Loucy (cell line): Measurements from ENCODE around the gene GRK1.
"Not testable (repeated sequence)": the region's sequence is repeated elsewhere in the genome, so short reads cannot be mapped to it uniquely, and the experiment has no call there.

Experiments
- H2AFZ ChIP-seq: fragments of 200-600 bp; sonication (generic); 2 replicates; pipeline ENCODE4 v1.6.0; 2016; ENCODE audit warnings: antibody characterized with exemption, mild to moderate bottlenecking, low read length, moderate library complexity
- H3F3A ChIP-seq: fragments of 200-600 bp; 2 replicates; pipeline ENCODE4 v1.6.0; 2016; ENCODE audit warnings: antibody characterized with exemption, low read depth, mild to moderate bottlenecking
- H3K27me3 ChIP-seq: fragments of 200-600 bp; sonication (generic); 2 replicates; pipeline ENCODE4 v1.6.1; 2014; ENCODE audit warnings: low read length, mild to moderate bottlenecking; ENCODE audit not compliant: insufficient read depth, poor library complexity, severe bottlenecking
- H3K36me3 ChIP-seq: fragments of 200-600 bp; sonication (generic); 2 replicates; pipeline ENCODE4 v1.6.1; 2016; ENCODE audit warnings: low read length; ENCODE audit not compliant: insufficient read depth
- H3K4me1 ChIP-seq: fragments of 200-600 bp; sonication (generic); 2 replicates; pipeline ENCODE4 v1.5.1; 2014; ENCODE audit warnings: low read length, mild to moderate bottlenecking; ENCODE audit not compliant: insufficient read depth, poor library complexity, severe bottlenecking
- H3K4me2 ChIP-seq: fragments of 200-600 bp; sonication (generic); 2 replicates; pipeline ENCODE4 v1.6.0; 2014; ENCODE audit warnings: antibody characterized with exemption, low read length, low read depth, mild to moderate bottlenecking; ENCODE audit not compliant: poor library complexity, severe bottlenecking
- H3K4me3 ChIP-seq: fragments of 200-600 bp; sonication (generic); 2 replicates; pipeline ENCODE4 v1.5.1; 2014; ENCODE audit warnings: low read length, mild to moderate bottlenecking, mixed read lengths; ENCODE audit not compliant: poor library complexity, severe bottlenecking
- H3K79me2 ChIP-seq: fragments of 200-600 bp; sonication (generic); 2 replicates; pipeline ENCODE4 v1.6.1; 2014; ENCODE audit warnings: low read length; ENCODE audit not compliant: insufficient read depth
- H3K9ac ChIP-seq: fragments of 200-600 bp; sonication (generic); 2 replicates; pipeline ENCODE4 v1.6.0; 2014; ENCODE audit warnings: mild to moderate bottlenecking, low read depth, low read length, moderate library complexity; ENCODE audit not compliant: poor library complexity, severe bottlenecking
- H3K9me2 ChIP-seq: fragments of 200-600 bp; sonication (generic); replicated peaks from 2 replicates; pipeline ENCODE4 v1.6.1; 2016; ENCODE audit warnings: low read depth, low read length, mixed read lengths
- H3K9me3 ChIP-seq: fragments of 200-600 bp; sonication (generic); 2 replicates; pipeline ENCODE4 v1.6.1; 2014; ENCODE audit warnings: mild to moderate bottlenecking, antibody characterized with exemption, low read length, low read depth; ENCODE audit not compliant: insufficient read depth
- H4K20me1 ChIP-seq: fragments of 200-600 bp; sonication (generic); 2 replicates; pipeline ENCODE4 v1.6.0; 2014; ENCODE audit warnings: antibody characterized with exemption, low read length, mild to moderate bottlenecking; ENCODE audit not compliant: insufficient read depth, poor library complexity, severe bottlenecking
- CTCF ChIP-seq: fragments of 200-600 bp; sonication (generic); conservative IDR thresholded peaks from 2 replicates; pipeline ENCODE4 v1.5.1; 2014; ENCODE audit warnings: mild to moderate bottlenecking, antibody characterized with exemption, low read length
- EZH2phosphoT487 ChIP-seq: fragments of 200-600 bp; IDR thresholded peaks from 2 replicates; pipeline ENCODE4 v1.6.1; 2018; ENCODE audit warnings: antibody characterized with exemption, mild to moderate bottlenecking, moderate library complexity, borderline replicate concordance

GRK1 gene

GRCh38 chr13:113749967-113750366 lies 82.9 kb downstream of the GRK1 start:
- Histone ChIP-seq H3K9ac (no peak overlapping the region), H3K9me2 (no peaks in the 10 kb centered on the region), H3K4me3 (no peak overlapping the region), H4K20me1 (no peaks in the 10 kb centered on the region), H3F3A (no peaks in the 10 kb centered on the region; the same call in 1 of the 2 replicates), H3K4me1 (no peaks in the 10 kb centered on the region), H3K27me3 (no peaks in the 10 kb centered on the region), H3K79me2 (no peaks in the 10 kb centered on the region), H3K4me2 (no peak overlapping the region), H3K36me3 (no peaks in the 10 kb centered on the region), H3K9me3 (peaks cover 14% of the 10 kb centered on the region; the same call in 1 of the 2 replicates), H2AFZ (no peak overlapping the region)
- no peak for TF ChIP-seq CTCF
- TF ChIP-seq EZH2phosphoT487, result no peak

- Histone ChIP-seq H3F3A (no peaks in the 10 kb centered on the region; the same call in 1 of the 2 replicates), H3K9me3 (peaks cover 14% of the 10 kb centered on the region; the same call in 1 of the 2 replicates), H3K36me3 (no peaks in the 10 kb centered on the region), H3K27me3 (no peaks in the 10 kb centered on the region), H3K79me2 (no peaks in the 10 kb centered on the region), H3K4me1 (no peaks in the 10 kb centered on the region), H3K9me2 (no peaks in the 10 kb centered on the region), H3K4me3 (no peak overlapping the region), H2AFZ (no peak overlapping the region), H3K9ac (no peak overlapping the region), H3K4me2 (no peak overlapping the region), H4K20me1 (no peaks in the 10 kb centered on the region)
- TF ChIP-seq EZH2phosphoT487, result no peak
- no peak for TF ChIP-seq CTCF
Measured at GRCh38 chr13:113750554-113751399, 83.8 kb downstream of the GRK1 start.

- Histone ChIP-seq H3K4me1 (no peaks in the 10 kb centered on the region), H3K36me3 (no peaks in the 10 kb centered on the region), H3K9me3 (peaks cover 14% of the 10 kb centered on the region; the same call in 1 of the 2 replicates), H3K9ac (no peak overlapping the region), H3K4me2 (no peak overlapping the region), H3K79me2 (no peaks in the 10 kb centered on the region), H4K20me1 (no peaks in the 10 kb centered on the region), H3K27me3 (no peaks in the 10 kb centered on the region), H2AFZ (no peak overlapping the region), H3K4me3 (no peak overlapping the region), H3F3A (no peaks in the 10 kb centered on the region; the same call in 1 of the 2 replicates), H3K9me2 (no peaks in the 10 kb centered on the region)
- no peak for TF ChIP-seq EZH2phosphoT487
- TF ChIP-seq CTCF, result no peak
Measured at GRCh38 chr13:113751491-113751890, 84.5 kb downstream of the GRK1 start.

DNA sequence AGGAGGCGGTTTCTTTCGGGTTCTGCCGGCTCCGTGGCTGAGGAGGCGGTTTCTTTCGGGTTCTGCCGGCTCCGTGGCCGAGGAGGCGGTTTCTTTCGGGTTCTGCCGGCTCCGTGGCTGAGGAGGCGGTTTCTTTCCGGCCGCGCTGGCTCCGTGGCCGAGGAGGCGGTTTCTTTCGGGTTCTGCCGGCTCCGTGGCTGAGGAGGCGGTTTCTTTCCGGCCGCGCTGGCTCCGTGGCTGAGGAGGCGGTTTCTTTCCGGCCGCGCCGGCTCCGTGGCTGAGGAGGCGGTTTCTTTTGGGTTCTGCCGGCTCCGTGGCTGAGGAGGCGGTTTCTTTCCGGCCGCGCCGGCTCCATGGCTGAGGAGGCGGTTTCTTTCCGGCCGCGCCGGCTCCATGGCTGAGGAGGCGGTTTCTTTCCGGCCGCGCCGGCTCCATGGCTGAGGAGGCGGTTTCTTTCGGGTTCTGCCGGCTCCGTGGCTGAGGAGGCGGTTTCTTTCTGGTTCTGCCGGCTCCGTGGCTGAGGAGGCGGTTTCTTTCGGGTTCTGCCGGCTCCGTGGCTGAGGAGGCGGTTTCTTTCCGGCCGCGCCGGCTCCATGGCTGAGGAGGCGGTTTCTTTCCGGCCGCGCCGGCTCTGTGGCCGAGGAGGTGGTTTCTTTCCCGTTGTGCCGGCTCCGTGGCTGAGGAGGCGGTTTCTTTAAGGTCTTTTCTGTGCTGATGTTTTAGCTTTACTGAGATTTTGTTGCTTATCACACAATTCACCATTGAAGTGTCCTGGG lies 85.4 kb downstream of the GRK1 start:
- not testable (repeated sequence) for H3K27me3 ChIP-seq, H3K4me3 ChIP-seq, H3K9me2 ChIP-seq, H3K36me3 ChIP-seq, H4K20me1 ChIP-seq, H3K4me2 ChIP-seq, H3K9ac ChIP-seq, H3K4me1 ChIP-seq, H3K79me2 ChIP-seq, H2AFZ ChIP-seq, H3F3A ChIP-seq
- peaks cover 14% of the 10 kb centered on the region; the same call in 1 of the 2 replicates for H3K9me3 ChIP-seq
